Breast epithelium (tissue), 3 donors: ENCODE data around the gene ASB7.

Source experiments
- POLR2A ChIP-seq: fragments of 450-650 bp; IDR thresholded peaks from one replicate; pipeline ENCODE4 v1.6.1; 2016; ENCODE audit warnings: antibody characterized with exemption, mild to moderate bottlenecking, moderate library complexity
- TF ChIP-seq, protein P1 (sequence below), 3 donors: fragments of 450-650 bp; IDR thresholded peaks; one replicate each; pipeline ENCODE4 v1.5.1; 2016 to 2017; ENCODE audit warnings: antibody characterized with exemption in 3 of 3, mild to moderate bottlenecking in 3 of 3, moderate library complexity in 3 of 3

DNA sequence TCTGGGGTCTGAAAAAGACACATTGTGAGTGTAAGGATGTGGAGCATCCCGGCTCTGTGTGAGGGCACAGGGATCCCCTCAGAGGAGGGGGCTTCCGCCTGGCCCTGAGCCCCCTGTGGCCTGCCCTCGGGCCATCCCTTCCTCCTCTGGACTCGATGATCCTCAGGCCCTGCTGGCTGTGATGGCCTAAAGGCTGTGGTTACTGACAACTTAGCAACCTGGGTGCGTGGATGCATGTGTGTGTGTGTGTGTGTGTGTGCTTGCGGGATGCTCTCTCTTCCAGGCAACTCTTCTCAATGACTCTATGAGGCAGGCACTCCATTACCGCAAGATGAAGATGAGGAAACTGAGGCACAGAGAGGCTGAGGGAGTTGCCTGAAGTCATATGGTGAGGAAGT is 66.0 kb downstream of the ASB7 start:
- TF ChIP-seq, protein P1, sequence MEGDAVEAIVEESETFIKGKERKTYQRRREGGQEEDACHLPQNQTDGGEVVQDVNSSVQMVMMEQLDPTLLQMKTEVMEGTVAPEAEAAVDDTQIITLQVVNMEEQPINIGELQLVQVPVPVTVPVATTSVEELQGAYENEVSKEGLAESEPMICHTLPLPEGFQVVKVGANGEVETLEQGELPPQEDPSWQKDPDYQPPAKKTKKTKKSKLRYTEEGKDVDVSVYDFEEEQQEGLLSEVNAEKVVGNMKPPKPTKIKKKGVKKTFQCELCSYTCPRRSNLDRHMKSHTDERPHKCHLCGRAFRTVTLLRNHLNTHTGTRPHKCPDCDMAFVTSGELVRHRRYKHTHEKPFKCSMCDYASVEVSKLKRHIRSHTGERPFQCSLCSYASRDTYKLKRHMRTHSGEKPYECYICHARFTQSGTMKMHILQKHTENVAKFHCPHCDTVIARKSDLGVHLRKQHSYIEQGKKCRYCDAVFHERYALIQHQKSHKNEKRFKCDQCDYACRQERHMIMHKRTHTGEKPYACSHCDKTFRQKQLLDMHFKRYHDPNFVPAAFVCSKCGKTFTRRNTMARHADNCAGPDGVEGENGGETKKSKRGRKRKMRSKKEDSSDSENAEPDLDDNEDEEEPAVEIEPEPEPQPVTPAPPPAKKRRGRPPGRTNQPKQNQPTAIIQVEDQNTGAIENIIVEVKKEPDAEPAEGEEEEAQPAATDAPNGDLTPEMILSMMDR (IDR thresholded peaks at IDR 0.05) = no peak
- TF ChIP-seq POLR2A = no peak
